CD14-positive monocyte (primary cell): ENCODE measurements around the gene ATXN1. TPM values are rescaled to one million over a fixed set of nuclear protein-coding genes. Genes with fewer than 3 reads are reported as not detected.
A peak's percentile ranks its signal among the peaks of the same experiment; 100 is the strongest.

Experiments
- DNase-seq, 3 donors: peaks; one replicate each; pipeline ENCODE4 v3.0.0-alpha.2; 2011 to 2022
- H2AFZ ChIP-seq: 2 replicates; pipeline ENCODE4 v1.6.0; 2012; ENCODE audit warnings: mild to moderate bottlenecking, low read depth, low read length, inconsistent platforms; ENCODE audit not compliant: insufficient read depth, poor library complexity, severe bottlenecking
- H3K27ac ChIP-seq, 2 donors: 1 replicate in 1 of 2; 2 replicates in 1 of 2; pipeline ENCODE4 v1.5.1; 2012 to 2013; ENCODE audit warnings: low read length in 2 of 2, control low read depth in 1 of 2, inconsistent platforms in 1 of 2, low read depth in 1 of 2, mild to moderate bottlenecking in 1 of 2
- H3K27me3 ChIP-seq, 2 donors: one replicate each; pipeline versions ENCODE4 v1.6.0 to v1.6.1; 2011 to 2013; ENCODE audit warnings: low read length in 2 of 2; ENCODE audit not compliant: control insufficient read depth in 2 of 2, insufficient read depth in 2 of 2
- H3K36me3 ChIP-seq, 2 donors: replicated peaks in 1 of 2; 1 replicate in 1 of 2; 2 replicates in 1 of 2; pipeline versions ENCODE4 v1.5.1 to v1.6.1; 2012 to 2013; ENCODE audit warnings: low read length in 2 of 2, control low read depth in 1 of 2, inconsistent platforms in 1 of 2, mild to moderate bottlenecking in 1 of 2; ENCODE audit not compliant: insufficient read depth in 2 of 2, control insufficient read depth in 1 of 2
- H3K4me1 ChIP-seq, 2 donors: 1 replicate in 1 of 2; 2 replicates in 1 of 2; pipeline versions ENCODE4 v1.5.1 to v1.6.1; 2012 to 2013; ENCODE audit warnings: low read length in 2 of 2, control low read depth in 1 of 2, inconsistent platforms in 1 of 2, mild to moderate bottlenecking in 1 of 2, moderate library complexity in 1 of 2; ENCODE audit not compliant: insufficient read depth in 2 of 2, control insufficient read depth in 1 of 2
- H3K4me2 ChIP-seq: replicated peaks from 2 replicates; pipeline ENCODE3; 2012; ENCODE audit warnings: low read length, moderate library complexity, mild to moderate bottlenecking; ENCODE audit not compliant: poor library complexity, severe bottlenecking; ENCODE audit errors: extremely low read depth
- H3K4me3 ChIP-seq, 3 experiments: fragments of 200-600 bp in 1 of 3; sonication (generic) in 1 of 3; replicated peaks in 1 of 3; 1 replicate in 2 of 3; 2 replicates in 1 of 3; pipeline ENCODE4 v1.5.1; 2011 to 2013; ENCODE audit warnings: low read length in 3 of 3, mild to moderate bottlenecking in 3 of 3, control low read depth in 2 of 3, low read depth in 2 of 3, inconsistent platforms in 1 of 3, moderate library complexity in 1 of 3
- H3K79me2 ChIP-seq: 2 replicates; pipeline ENCODE4 v1.6.0; 2012; ENCODE audit warnings: mild to moderate bottlenecking, control low read depth, inconsistent platforms, low read length, moderate library complexity; ENCODE audit not compliant: insufficient read depth
- H3K9ac ChIP-seq: 2 replicates; pipeline ENCODE4 v1.6.0; 2017; ENCODE audit warnings: low read length, mild to moderate bottlenecking; ENCODE audit not compliant: insufficient read depth, poor library complexity, severe bottlenecking
- H3K9me3 ChIP-seq, 2 donors: replicated peaks in 1 of 2; 1 replicate in 1 of 2; 2 replicates in 1 of 2; pipeline versions ENCODE4 v1.5.1 to v1.6.1; 2012 to 2013; ENCODE audit warnings: low read length in 2 of 2, control low read depth in 1 of 2; ENCODE audit not compliant: control insufficient read depth in 1 of 2, insufficient read depth in 1 of 2
- H4K20me1 ChIP-seq: 2 replicates; pipeline ENCODE4 v1.6.0; 2012; ENCODE audit warnings: mild to moderate bottlenecking, low read length, control low read depth, moderate library complexity; ENCODE audit not compliant: insufficient read depth
- H3K27ac Mint-ChIP-seq, 7 donors: one replicate each; pipeline ENCODE4 v1.8.0; 2020; ENCODE audit warnings: mild to moderate bottlenecking in 7 of 7, mixed read lengths in 7 of 7, moderate library complexity in 6 of 7, inconsistent platforms in 2 of 7
- H3K27me3 Mint-ChIP-seq, 3 donors: one replicate each; pipeline ENCODE4 v1.8.0; 2021 to 2022; ENCODE audit warnings: low read depth in 3 of 3, mild to moderate bottlenecking in 3 of 3, mixed read lengths in 3 of 3, moderate library complexity in 3 of 3, inconsistent platforms in 1 of 3
- H3K36me3 Mint-ChIP-seq, 2 donors: one replicate each; pipeline ENCODE4 v1.8.0; 2020; ENCODE audit warnings: mixed read lengths in 2 of 2, inconsistent platforms in 1 of 2, mild to moderate bottlenecking in 1 of 2
- H3K4me1 Mint-ChIP-seq: one replicate; pipeline ENCODE4 v1.8.0; 2020; ENCODE audit warnings: mild to moderate bottlenecking, mixed read lengths
- H3K4me3 Mint-ChIP-seq, 2 donors: one replicate each; pipeline ENCODE4 v1.8.0; 2020; ENCODE audit warnings: mild to moderate bottlenecking in 2 of 2, mixed read lengths in 2 of 2, moderate library complexity in 1 of 2
- H3K9me3 Mint-ChIP-seq, 7 donors: one replicate each; pipeline ENCODE4 v1.8.0; 2020 to 2022; ENCODE audit warnings: mixed read lengths in 7 of 7, mild to moderate bottlenecking in 6 of 7, moderate library complexity in 6 of 7, inconsistent platforms in 2 of 7
- WGBS: methylation state at CpG from one replicate; pipeline ENCODE4 v1.1.5; 2013; ENCODE audit warnings: missing lambda C conversion rate; ENCODE audit not compliant: insufficient coverage; 5-methylcytosine and 5-hydroxymethylcytosine counted together
- intact Hi-C, 2 donors: fragments of 100-400 bp; cut with micrococcal nuclease; formaldehyde crosslinking; loops; one replicate each; pipeline versions ENCODE4 v1.15.0 to v1.15.1; 2023
- polyA plus RNA-seq, 3 donors: library from polyadenylated mRNA; depleted of rRNA in 1 of 3; unstranded in 2 of 3; stranded (reverse) in 1 of 3; fragments of 300-500 nt in 2 of 3; fragments of >200 nt in 1 of 3; fragmentation: Illumina TruSeq in 2 of 3; gene quantifications; 1 replicate in 2 of 3; 2 replicates in 1 of 3; pipeline ENCODE4 v1.2.3, GENCODE V29; 2012 to 2021
- TF ChIP-seq, protein P1 (sequence below): fragments of 200-600 bp; IDR thresholded peaks from one replicate; pipeline ENCODE4 v1.8.0; 2022; ENCODE audit warnings: antibody characterized with exemption, mild to moderate bottlenecking

Gene ATXN1
- polyA plus RNA-seq, 3 donors: 8.8 to 19.1 (median 10.9) TPM

DNA sequence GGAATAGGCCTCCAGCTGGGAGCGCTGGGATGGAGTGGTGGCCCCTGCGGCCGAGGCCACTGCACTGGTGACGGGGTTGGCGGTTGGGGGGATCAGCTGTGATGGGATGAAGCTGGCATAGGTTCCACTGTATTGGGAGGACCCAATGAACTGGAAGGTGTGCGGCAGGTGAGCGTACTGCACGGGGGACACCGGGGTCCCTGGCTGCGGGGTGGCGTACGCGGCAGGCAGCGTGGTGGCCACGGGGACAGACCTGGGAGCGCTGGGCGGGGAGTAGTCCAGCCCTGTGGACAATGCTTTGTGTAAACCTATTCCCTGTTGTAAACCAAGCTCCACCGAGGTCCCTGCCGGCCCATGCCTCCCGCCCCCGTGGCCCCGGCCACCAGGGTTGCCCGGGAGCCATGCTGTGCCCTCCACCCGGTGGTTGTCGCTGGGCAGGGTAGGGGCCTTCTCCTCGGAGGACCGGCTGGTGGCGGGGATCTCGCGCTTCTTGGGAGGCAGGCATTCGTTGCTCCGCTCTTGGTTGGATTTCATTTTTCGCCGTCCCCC, 433.4 kb downstream of the ATXN1 start:
- H3K4me3 Mint-ChIP-seq: no peak overlapping the region
- Histone ChIP-seq H2AFZ (no peak overlapping the region), H3K9ac (no peak overlapping the region), H4K20me1 (peaks cover 33% of the 10 kb centered on the region), H3K27me3 (no peaks in the 10 kb centered on the region), H3K4me1 (peaks cover 14 to 18% of the 10 kb centered on the region in 2 donors), H3K4me2 (no peak overlapping the region), H3K27ac (no peak overlapping the region), H3K79me2 (no peaks in the 10 kb centered on the region), H3K36me3 (peaks cover 19 to 38% of the 10 kb centered on the region in 2 donors), H3K4me3 (no peak overlapping the region), H3K9me3 (no peaks in the 10 kb centered on the region)
- H3K4me1 Mint-ChIP-seq: peaks cover 4% of the 10 kb centered on the region
- WGBS: 98% methylated on average over 32 of the region's 34 CpGs
- H3K9me3 Mint-ChIP-seq: peaks cover 0 to 6% (median 3%) of the 10 kb centered on the region in 7 donors
- no peak overlapping the region for H3K27ac Mint-ChIP-seq
- TF ChIP-seq, protein P1, sequence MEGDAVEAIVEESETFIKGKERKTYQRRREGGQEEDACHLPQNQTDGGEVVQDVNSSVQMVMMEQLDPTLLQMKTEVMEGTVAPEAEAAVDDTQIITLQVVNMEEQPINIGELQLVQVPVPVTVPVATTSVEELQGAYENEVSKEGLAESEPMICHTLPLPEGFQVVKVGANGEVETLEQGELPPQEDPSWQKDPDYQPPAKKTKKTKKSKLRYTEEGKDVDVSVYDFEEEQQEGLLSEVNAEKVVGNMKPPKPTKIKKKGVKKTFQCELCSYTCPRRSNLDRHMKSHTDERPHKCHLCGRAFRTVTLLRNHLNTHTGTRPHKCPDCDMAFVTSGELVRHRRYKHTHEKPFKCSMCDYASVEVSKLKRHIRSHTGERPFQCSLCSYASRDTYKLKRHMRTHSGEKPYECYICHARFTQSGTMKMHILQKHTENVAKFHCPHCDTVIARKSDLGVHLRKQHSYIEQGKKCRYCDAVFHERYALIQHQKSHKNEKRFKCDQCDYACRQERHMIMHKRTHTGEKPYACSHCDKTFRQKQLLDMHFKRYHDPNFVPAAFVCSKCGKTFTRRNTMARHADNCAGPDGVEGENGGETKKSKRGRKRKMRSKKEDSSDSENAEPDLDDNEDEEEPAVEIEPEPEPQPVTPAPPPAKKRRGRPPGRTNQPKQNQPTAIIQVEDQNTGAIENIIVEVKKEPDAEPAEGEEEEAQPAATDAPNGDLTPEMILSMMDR: no peak
- no peak for DNase-seq
- intact Hi-C loops: no loop called here
- H3K27me3 Mint-ChIP-seq: no peaks in the 10 kb centered on the region
- peaks cover 33 to 44% of the 10 kb centered on the region in 2 donors for H3K36me3 Mint-ChIP-seq

DNA sequence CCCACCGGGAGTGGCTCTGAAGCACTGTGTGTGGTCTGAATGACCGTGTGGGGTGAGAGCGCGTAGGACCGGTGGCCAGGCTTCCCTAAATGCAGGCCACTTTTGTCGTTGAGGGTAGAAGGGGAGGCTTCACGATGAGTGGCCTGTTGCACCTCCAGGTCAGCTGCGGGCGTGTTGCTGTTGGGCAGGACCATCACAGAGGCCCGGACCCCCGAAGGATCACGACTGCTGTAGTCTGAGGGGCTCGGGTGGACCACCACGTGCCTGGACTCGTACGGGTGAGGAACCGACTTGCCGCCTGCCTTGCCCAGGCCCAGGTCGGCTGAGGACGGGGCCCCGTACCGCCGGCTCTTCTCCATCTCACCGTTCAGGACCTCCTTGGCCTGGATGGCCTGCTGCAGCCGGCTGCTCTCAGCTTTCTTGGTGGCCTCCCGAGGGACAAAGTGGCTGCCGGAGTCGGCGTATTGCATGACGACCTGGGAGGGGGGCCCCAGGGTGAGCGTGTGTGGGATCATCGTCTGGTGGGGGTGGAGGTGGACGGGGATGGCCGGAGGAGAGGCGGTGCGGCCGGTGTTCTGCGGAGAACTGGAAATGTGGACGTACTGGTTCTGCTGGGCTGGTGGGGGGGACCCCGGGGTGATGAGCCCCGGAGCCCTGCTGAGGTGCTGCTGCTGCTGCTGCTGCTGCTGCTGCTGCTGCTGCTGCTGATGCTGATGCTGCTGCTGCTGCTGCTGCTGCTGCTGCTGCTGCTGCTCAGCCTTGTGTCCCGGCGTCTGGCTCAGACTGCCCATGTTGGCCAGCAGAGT, 434.1 kb downstream of the ATXN1 start:
- H3K9me3 Mint-ChIP-seq: peaks cover 0 to 6% (median 3%) of the 10 kb centered on the region in 7 donors
- Histone ChIP-seq H3K4me1 (peaks cover 17 to 21% of the 10 kb centered on the region in 2 donors), H3K9me3 (no peaks in the 10 kb centered on the region), H4K20me1 (peaks cover 36% of the 10 kb centered on the region), H3K4me3 (no peak overlapping the region), H3K27me3 (no peaks in the 10 kb centered on the region), H2AFZ (no peak overlapping the region), H3K27ac (no peak overlapping the region), H3K9ac (no peak overlapping the region), H3K79me2 (no peaks in the 10 kb centered on the region), H3K36me3 (peaks cover 19 to 38% of the 10 kb centered on the region in 2 donors), H3K4me2 (no peak overlapping the region)
- peaks cover 11% of the 10 kb centered on the region for H3K4me1 Mint-ChIP-seq
- H3K4me3 Mint-ChIP-seq: no peak overlapping the region
- H3K27me3 Mint-ChIP-seq: no peaks in the 10 kb centered on the region
- WGBS: 97% methylated on average over 43 of the region's 43 CpGs
- no peak for DNase-seq
- intact Hi-C loops: no loop called here
- peaks cover 36 to 48% of the 10 kb centered on the region in 2 donors for H3K36me3 Mint-ChIP-seq
- peak overlapping the region in 1 of 7 donors; percentile 50 for H3K27ac Mint-ChIP-seq
- TF ChIP-seq, protein P1: no peak
